Activated T-helper 1 cell treated with anti-CD3 and anti-CD28 coated beads, Interleukin-2, amount 50 U/mL, for 16 hours (primary cell): Measurements from ENCODE around the gene PPP2R2D.

Experiments used
- DNase-seq, 2 donors: peaks; one replicate each; pipeline ENCODE4 v3.0.0-alpha.2; 2020; ENCODE audit warnings: low read depth in 1 of 2, low spot score in 1 of 2

The PPP2R2D gene

GRCh38 chr10:131888186-131888604, 12.6 kb upstream of the PPP2R2D start:
- no peak for DNase-seq

DNA sequence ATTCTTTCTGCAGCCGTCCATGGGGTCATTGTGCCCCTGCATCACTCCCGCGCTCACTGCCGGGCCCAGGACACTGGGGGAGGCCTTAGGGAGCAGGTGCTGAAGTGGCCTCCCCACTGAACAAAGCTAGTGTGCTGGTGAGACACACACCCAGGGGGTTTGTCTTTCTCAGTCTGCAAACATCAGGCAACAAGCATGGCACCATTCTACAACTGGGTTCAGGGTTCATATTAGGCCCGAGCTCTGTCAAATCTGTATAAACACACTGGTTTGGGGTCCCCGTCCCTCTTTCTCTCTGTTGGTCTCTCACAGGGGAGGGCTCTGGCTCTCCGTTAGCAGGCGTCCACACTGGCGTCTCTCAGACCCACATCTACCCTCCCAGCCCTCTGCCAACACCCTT, 11.1 kb upstream of the PPP2R2D start:
- no peak for DNase-seq

GRCh38 chr10:131890276-131891195, 10.3 kb upstream of the PPP2R2D start:
- DNase-seq: no peak

DNA sequence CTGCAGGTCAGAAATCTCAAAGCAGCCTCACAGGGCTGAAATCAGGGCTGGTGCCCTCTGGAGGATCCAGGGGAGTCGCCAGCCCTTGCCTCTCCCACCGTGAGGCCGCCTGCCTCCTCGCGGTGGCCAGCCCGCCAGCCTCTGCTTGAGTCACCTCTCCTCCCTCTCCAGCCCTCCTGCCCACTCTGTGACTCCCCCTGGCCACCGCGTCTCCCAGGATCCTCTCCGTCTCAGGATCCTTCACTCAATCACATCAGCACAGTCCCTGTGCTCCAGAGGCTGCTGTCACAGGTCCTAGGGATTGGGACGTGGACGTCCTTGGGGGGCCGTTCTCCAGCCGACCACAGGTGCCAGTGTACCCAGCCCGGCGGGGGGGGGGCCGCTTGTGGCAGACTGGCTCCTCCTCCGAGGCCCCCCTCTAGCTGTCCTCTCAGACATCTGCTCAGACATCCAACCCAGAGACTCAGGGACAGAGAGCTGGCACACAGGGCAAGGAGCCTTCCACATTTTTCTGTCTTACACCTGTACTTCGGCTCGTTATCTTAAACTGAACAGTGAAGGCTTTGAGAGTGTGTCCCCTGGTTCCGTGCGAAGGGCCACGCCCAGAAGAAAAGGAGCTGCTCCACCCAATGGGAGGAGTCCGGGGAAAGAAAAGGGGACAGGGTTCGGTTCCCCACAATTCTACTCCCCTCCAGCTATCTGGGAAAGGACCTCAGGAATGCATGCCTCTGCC, 9.4 kb upstream of the PPP2R2D start:
- DNase-seq: no peak

DNA sequence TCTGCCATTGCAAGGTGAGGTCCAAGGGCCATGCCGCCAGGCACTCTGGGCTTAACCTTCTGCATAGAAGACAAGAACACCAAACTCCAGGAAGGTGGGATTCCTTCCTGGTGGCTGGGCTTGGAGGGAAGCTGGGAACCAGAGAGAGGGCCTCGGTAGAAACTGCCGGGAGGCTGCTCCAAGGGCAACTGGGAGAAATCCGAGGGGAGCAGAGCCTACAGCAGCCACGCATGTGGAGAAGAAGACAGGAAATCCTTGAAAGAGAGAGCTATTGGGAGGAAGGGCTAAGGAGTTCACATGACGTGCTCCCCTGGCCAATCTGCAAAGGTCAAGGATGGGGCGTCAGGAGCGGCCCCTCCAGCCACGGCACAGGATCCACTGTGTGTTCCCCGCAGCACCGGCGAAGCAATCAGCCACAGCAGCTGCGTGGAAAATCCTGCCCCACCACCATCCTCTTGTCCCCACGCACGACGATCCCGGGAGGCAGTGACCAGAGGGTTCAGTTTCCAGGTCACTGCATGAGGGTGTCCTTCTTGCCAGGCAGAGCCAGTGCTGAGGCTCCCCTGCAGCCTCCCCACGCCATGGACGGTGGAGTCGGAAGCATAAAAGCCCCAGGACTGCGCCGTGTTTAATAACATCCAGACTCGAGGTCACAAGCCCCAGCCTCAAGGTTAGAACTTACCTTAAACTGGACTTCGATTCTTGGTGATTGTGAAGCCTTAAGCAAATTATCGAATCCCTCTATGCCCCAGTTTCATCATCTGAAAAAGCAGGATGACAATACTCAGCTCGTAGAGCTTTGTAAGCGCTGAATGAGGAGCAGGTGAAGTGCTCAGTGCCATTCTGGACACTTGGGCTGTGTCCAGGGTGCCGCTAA, 8.6 kb upstream of the PPP2R2D start:
- DNase-seq: no peak

DNA sequence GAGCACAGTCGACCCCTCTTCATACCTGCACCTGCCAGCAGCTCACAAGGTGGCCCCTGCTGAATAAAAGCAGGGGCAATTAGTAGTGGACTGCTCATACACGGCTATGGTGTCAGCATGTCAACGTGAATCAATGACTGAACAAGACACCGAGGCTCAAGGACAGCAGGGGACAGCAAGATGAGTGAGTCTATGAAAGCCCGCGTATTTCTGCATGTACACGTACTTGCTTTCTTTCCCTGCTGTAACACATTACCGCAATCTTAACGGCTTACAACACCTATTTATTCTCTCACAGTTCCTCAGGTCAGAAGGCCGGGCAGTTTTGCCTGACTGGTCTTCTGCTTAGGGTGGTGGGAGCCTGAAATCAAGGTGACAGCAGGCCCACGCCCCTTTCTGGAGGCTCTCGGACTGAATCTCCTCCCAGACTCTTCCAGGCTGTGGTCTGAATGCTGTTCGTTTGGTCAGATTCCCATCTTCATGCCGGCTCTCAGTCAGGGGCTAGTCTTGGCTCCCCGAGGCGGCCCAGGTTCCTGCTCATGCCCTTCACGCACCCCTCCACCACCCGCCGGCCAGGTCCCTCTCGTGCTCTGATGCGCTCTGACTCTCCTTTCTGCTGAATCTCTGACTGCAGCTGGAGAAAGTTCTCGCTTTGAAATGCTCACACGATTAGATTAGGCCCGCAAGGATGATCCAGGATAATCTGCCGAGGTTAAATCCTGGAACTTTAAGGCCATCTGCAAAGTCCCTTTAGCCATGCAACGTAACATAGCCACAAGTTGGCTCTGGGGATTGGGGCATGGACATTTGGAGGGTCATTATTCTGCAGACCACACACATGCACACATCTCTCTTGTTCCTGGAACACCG, 7.8 kb upstream of the PPP2R2D start:
- DNase-seq: no peak

GRCh38 chr10:131895116-131895515, 5.7 kb upstream of the PPP2R2D start:
- DNase-seq: no peak

- no peak for DNase-seq
Observed at GRCh38 chr10:131896403-131896802, 4.4 kb upstream of the PPP2R2D start.

GRCh38 chr10:131897297-131897899, 3.4 kb upstream of the PPP2R2D start:
- DNase-seq: no peak

GRCh38 chr10:131898061-131898460, 2.7 kb upstream of the PPP2R2D start:
- no peak for DNase-seq

DNA sequence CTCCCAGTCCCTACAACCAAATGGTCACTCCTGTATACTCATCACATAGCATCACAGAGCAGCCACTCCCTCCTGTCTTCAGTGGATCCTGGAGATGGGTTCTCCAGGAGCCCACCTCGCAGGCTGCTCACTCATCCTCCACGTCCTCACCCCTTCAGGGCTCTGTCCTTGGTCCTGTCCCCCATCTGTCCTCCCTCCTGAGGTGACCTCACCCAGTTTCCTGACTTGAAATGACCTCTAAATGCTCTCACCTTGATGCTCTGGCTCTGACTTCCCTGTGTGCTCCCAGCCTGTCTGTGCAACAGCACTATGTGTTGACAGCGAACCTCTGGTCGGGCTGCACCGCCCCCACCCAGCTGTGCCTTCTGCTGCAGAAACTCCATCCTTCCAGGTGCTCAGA, 2.1 kb upstream of the PPP2R2D start:
- DNase-seq: no peak

DNA sequence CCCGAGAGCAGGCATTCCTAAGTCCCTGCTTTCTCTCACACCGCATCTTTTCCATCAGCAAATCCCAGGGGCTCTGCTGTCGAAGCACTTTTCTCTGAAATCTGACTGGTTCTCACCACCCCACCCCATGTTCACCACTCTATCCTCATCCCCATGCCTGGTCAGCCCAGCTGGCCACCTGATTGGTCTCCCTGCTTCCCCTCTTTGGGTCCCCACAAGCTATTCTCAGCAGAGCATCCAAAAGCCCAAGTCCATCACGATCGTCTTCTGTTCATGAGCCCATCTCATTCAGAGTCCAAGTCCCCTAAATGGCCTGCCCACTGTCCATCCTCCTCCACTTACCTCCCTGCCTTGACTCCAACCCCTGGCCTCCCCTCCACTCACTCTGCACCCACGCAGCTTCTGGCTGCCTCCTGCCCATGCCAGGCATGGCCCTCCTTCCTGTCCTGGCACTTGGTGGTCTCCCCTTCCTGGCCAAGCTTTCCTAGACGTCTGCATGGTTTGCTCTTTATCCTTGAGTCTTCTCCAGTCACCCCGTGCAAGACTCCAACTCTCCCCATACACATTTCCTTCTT, 1.6 kb upstream of the PPP2R2D start:
- no peak for DNase-seq

DNA sequence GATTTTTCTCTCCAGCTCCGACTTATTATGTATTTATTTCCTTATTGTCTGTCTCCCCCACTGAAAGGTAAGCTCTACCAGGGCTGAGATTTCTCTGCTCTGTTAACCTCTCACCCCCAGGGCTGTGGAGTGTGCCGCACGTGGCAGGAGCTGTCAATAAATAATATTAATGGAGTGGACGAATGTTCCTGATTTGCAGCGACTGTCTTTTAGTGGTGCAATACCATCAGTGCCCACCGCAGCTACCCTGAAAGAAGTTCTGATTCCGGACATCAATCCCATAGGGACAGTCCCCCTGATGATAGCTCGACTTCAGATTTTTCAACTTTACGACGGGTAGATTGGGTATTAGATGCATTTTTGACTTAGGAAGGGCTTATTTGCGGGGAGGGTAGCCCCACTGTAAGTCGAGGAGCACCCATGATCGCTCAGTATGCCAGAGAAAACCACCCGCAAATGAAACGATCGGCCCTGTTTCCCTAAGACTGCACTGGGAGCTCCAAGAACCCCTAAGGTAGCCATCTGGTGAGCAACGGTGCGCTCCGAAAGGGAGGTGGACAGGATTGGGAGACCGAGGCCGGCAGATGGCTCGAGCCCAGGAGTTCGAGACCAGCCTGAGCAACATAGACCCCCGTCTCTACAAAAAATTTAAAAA, 986 bp upstream of the PPP2R2D start:
- no peak for DNase-seq

DNA sequence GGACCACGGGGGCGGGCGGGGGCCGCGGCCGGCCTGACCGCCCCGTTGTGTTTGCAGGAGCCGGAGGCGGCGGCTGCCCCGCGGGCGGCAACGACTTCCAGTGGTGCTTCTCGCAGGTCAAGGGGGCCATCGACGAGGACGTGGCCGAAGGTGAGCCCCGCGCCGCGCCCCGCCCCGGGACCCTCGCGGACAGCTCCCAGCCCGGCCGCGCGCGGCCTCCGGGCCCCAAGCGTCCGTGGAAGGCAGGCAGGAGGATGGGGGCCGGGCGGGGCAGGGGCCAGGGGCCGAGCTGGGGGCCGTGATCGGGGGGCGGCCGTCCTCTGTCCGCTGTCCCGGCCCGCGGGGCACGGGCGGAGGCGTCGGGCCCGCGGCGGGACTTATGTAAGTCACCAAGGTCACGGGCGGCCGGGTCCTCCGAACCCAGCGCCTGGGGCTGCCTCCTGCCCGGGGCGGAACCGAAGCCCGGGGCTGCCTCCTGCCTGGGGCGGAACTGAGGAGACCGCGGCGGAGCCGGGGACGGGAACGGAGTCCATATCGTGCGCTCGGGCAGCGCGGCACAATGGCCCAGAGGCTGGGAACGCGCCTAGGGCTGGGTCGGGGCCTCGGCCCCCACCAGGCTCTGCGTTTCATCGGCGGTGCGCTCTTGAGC, 497 bp downstream of the PPP2R2D start:
- peak in 1 of 2 donors; percentile 33 for DNase-seq

GRCh38 chr10:131902211-131902610, 1.4 kb downstream of the PPP2R2D start:
- DNase-seq: no peak

GRCh38 chr10:131902691-131903090, 1.9 kb downstream of the PPP2R2D start:
- DNase-seq: no peak

GRCh38 chr10:131905267-131905571, 4.4 kb downstream of the PPP2R2D start:
- DNase-seq: no peak

GRCh38 chr10:131905603-131906268, 4.9 kb downstream of the PPP2R2D start:
- DNase-seq: no peak
